Sigmoid colon (tissue), 4 donors: ENCODE data around the gene GPC5.

Experiments used
- CTCF ChIP-seq, 4 experiments: fragments of 450-650 bp in 3 of 4; fragments of 200-600 bp in 1 of 4; IDR thresholded peaks; one replicate each; pipeline ENCODE4 v1.5.1; 2016 to 2019; ENCODE audit warnings: antibody characterized with exemption in 4 of 4, mild to moderate bottlenecking in 3 of 4, moderate library complexity in 2 of 4
- EP300 ChIP-seq, 4 donors: sonication (generic); formaldehyde crosslinking; IDR thresholded peaks; one replicate each; pipeline ENCODE4 v1.6.1; 2017; ENCODE audit warnings: antibody characterized with exemption in 4 of 4
- POLR2A ChIP-seq, 2 donors: fragments of 450-650 bp; IDR thresholded peaks; one replicate each; pipeline ENCODE4 v1.6.1; 2016; ENCODE audit warnings: antibody characterized with exemption in 2 of 2, mild to moderate bottlenecking in 2 of 2, moderate library complexity in 2 of 2
- POLR2AphosphoS5 ChIP-seq, 4 donors: sonication (generic); formaldehyde crosslinking; IDR thresholded peaks; one replicate each; pipeline ENCODE4 v1.6.1; 2017; ENCODE audit warnings: antibody characterized with exemption in 4 of 4

DNA sequence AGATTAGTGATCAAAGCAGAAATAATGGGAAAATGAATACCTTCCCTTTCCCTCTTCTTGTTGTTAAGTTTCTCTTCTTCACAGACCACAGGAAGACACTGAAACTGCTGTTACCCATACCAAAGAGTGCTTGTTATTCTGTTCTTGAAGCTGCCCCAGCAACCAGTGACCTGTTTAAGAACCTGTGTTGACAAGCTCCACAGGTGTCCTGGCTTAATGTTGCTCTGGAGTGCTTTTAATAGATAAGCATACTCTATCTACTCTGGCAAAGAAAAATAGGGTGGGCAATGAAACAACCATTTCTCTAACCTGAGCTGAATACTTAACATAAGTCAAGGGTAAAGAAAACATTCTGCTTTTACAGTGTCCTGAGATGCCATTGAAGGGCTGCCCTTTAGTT, 1321.4 kb downstream of the GPC5 start:
- no peak for TF ChIP-seq CTCF (IDR thresholded peaks at IDR 0.05)
- TF ChIP-seq POLR2AphosphoS5 (IDR thresholded peaks at IDR 0.05) = no peak
- TF ChIP-seq POLR2A (IDR thresholded peaks at IDR 0.05) = no peak
- TF ChIP-seq EP300 (IDR thresholded peaks at IDR 0.05) = no peak
